WI38 (cell line): Measurements from ENCODE around the gene SCAMP4.
"Not testable (repeated sequence)": the region's sequence is repeated elsewhere in the genome, so short reads cannot be mapped to it uniquely, and the experiment has no call there.

Experiments used
- H3K4me3 ChIP-seq: 2 replicates; pipeline ENCODE4 v1.5.1; 2011; ENCODE audit warnings: low read depth, mild to moderate bottlenecking, control low read depth, low read length
- TF ChIP-seq, protein P1 (sequence below): IDR thresholded peaks from 2 replicates; pipeline ENCODE4 v1.5.1; 2012; ENCODE audit warnings: low read depth, mild to moderate bottlenecking, control low read depth, low read length

SCAMP4 gene

DNA sequence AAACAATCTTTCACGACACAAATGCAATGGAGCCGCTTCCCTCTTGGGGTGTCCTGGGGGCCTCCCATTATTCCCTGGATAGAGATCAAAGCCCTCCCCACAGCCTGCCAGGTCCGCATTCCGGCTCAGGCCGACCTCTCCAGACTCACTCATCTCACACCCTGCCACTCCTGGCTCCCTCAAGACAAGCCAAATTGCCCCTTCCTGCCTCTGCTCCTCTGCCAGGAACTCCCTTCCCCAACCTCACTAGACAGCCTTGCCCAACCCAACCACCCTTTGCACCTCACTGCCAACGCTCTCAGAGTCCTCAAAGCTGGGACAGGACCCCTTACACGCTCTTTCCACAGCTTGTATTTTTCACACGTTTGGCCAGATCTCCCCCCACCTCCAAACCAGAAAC is 21.4 kb upstream of the SCAMP4 start:
- H3K4me3 ChIP-seq = peak overlapping the region; percentile 96
- TF ChIP-seq, protein P1, sequence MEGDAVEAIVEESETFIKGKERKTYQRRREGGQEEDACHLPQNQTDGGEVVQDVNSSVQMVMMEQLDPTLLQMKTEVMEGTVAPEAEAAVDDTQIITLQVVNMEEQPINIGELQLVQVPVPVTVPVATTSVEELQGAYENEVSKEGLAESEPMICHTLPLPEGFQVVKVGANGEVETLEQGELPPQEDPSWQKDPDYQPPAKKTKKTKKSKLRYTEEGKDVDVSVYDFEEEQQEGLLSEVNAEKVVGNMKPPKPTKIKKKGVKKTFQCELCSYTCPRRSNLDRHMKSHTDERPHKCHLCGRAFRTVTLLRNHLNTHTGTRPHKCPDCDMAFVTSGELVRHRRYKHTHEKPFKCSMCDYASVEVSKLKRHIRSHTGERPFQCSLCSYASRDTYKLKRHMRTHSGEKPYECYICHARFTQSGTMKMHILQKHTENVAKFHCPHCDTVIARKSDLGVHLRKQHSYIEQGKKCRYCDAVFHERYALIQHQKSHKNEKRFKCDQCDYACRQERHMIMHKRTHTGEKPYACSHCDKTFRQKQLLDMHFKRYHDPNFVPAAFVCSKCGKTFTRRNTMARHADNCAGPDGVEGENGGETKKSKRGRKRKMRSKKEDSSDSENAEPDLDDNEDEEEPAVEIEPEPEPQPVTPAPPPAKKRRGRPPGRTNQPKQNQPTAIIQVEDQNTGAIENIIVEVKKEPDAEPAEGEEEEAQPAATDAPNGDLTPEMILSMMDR = no peak

DNA sequence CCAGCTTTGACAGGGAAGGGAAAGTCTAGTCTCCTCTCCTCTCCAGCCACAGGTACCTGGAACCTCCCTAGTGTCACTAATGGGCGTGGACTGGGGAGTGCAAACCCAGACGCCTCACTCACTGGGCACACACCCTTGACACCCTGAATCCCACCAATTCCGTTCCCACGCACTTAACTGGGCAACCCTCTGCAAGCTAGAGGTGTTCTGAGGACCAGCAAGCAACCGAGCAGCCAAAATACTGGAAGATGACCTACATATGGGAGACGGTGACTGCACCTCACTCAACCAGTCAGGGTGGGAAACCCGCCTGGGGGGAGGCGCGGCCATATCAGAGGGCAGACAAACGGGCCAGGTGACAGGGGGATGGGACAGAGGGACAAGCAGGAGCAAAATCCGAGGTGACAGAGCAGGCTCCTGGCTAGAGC is 20.9 kb upstream of the SCAMP4 start:
- H3K4me3 ChIP-seq = peak overlapping the region; percentile 96
- TF ChIP-seq, protein P1 = no peak

DNA sequence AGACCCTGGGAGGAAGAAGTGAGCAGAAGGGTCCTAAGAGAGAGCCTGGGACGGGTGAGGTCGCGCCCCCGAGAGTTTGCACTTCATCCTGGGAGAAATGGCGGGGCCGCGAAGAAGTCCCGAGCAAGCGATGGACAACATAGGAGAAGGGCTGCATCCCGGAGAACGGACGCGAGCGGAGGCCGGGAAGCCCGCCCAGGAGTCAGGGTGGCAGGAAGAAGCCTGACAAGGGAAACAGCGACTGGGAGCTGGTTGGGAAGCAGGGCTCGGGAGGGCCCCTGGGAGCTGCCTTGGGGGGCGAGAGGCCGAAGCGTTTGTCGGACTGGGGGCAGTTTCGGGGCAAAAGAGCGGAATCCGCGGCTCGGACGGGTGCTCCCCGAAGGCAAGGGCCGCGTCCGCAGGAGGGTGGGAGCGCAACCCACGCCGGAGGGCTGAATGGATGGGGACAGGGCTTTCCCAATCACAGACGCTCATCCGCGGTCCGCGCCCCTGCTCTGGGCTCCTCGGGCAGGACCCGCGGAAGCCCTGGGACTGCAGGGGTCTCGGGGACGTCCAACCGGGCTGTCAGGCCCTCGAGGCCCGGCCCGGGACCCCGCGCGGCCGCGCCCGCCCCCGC is 20.4 kb upstream of the SCAMP4 start:
- H3K4me3 ChIP-seq = peak overlapping the region; percentile 96
- TF ChIP-seq, protein P1 = no peak

DNA sequence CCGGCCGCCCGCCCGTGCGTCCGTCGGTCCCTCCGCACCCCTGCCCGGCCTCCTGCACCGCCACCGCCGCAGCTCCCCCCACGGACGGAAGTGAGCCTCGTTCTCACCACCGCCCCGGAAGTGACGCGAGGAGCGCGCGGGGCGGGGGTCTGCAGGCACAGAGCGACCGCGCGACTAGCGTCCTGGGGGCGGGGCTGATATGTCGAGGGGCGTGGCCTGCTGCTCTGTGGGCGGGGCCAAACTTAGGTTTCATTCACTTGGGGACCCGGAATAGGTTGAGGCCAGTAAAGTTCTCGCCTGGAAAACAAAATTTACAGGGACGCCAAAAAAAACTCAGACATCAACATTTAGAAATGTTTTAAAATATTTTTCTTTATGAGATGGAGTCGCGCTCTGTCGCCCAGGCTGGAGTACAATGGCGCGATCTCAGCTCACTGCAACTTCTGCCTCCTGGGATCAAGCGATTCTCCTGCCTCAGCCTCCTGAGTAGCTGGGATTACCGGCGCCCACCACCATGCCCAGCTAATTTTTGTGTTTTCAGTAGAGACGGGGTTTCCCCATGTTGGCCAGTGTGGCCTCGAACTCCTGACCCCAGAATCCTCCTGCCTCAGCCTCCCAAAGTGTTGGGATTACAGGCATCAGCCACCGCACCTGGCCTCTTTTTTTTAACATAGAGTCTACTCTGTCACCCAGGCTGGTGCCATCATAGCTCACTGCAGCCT is 19.6 kb upstream of the SCAMP4 start, which contains the start of gene ABHD17A:
Gene ABHD17A, minus strand, starts transcription at position 99 of the 722 bp plus-strand sequence. CDS start 3,930 bp downstream, outside the sequence.
- H3K4me3 ChIP-seq = peak within 1 kb of the TSS; percentile 96

DNA sequence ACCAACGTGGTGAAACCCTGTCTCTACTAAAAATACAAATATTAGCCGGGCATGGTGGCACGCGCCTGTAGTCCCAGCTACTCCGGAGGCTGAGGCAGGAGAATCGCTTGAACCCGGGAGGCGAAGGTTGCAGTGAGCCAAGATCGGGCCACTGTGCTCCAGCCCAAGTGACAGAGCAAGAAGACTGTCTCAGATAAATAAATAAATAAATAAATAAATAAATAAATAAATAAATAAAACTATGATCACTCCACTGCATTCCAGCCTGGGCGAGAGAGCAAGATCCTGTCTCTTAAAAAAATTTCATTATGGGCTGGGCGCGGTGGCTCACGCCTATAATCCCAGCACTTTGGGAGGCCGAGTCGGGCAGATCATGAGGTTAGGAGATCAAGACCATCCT is 18.8 kb upstream of the SCAMP4 start:
- H3K4me3 ChIP-seq = not testable (repeated sequence)

DNA sequence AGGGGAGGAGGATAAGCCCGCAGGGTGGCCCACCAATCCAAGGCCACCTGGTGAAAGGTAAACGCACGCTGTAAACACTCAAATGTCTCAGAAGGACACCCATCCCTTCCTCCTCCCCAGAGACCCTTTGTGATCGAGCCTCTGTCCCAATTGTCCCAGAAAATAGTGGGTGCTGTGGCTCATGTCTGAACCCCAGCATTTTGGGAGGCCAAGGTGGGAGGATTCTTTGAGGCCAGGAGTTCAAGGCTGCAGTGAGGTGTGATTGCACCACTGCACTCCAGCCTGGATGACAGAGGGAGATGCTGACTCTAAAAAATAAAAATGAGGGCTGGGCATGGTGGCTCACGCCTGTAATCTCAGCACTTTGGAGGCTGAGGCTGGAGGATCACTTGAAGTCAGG is 16.8 kb upstream of the SCAMP4 start:
- TF ChIP-seq, protein P1 = no peak

DNA sequence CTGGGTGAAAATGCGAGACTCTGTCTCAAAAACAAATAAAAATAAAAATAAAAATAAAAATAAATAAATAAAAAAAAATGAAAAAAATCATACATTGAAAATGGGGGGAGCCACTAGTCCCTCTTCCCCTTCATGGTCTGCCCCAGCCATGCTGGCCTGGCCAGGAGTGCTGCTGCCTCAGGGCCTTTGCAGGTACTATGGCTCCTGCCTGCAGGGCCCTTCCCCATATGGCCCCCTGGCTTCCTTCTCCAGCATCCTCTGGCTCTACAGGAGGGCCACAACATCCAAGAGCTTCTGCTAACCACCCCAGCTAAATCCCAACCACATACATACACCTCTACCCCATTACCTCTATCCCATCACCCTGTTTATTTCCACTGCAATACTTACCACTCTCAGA is 15.3 kb upstream of the SCAMP4 start:
- H3K4me3 ChIP-seq = no peak overlapping the region
- TF ChIP-seq, protein P1 = no peak

More for the DNA sequence above, 16.8 kb upstream of the SCAMP4 start:
- no peak overlapping the region for H3K4me3 ChIP-seq

DNA sequence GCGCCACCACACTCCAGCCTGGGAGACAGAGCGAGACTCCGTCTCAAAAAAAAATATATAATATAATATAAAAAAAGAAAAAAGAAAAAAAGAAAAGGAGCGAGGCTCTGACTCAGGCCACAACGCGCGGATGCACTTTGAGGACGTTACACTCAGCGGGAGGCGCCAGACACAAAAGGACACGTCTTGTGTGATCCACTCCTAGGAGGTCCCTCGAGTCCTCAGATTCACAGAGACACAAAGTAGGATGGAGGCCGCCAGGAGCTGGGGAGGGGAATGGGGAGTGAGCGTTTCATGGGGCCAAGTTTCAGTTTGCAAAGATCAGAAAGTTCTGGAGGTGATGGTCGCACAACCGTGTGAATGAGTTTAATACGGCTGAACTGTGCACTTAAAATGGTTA is 11.4 kb upstream of the SCAMP4 start:
- TF ChIP-seq, protein P1 = no peak
- H3K4me3 ChIP-seq = no peak overlapping the region
